Head of caudate nucleus (tissue), 42 donors: ENCODE data around the gene FAM9C.
"Not testable (repeated sequence)": the region's sequence is repeated elsewhere in the genome, so short reads cannot be mapped to it uniquely, and the experiment has no call there.

Experiments
- DNase-seq, 42 donors: peaks; one replicate each; pipeline versions ENCODE4 v3.0.0 to v3.0.0-alpha.2; 2020 to 2021; ENCODE audit warnings: mixed read lengths in 7 of 42
- intact Hi-C: fragments of 100-400 bp; cut with DNase I; formaldehyde crosslinking; loops from one replicate; pipeline ENCODE4 v1.15.0; 2022

Gene FAM9C

DNA sequence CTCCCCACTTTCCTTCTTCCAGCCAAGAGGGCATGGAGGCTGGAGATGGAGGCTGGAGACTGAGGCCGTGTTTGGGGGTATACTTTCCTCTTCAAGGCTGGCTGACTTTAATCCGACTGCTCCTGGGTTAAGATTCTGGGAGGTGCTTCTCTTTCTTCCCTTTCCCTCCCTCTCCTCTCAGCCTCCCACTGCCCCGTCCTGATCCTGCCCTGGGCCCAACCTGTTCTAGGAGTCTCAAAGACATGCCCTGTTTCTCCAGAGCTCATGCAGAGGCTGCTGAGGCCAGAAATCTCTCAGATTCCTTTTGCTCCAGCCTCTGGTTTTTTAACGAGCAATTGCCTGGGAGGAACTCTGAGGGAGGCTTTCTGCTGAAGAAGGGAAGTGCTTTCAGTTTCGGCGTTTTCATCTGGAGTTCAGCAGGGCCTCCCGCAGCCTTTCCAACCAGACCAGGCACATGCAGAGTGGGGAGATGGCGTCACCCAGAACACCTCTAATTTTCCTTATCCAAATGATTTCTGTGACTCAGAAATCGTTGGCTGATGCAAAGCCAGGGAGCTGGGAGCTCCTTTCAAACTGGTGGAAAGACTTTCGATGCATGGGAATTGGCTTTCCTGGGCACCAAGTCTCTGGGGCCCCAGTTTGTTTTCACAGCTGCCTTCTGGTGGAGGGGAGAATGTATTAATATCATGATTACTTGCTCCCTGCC, 34.5 kb upstream of the FAM9C start:
- intact Hi-C loops, result no loop called here
- peak in 22 of 42 donors; percentile 9 to 61 (median 29) for DNase-seq

- intact Hi-C loops, result no loop called here
Measured at GRCh38 chrX:13077168-13077567, 32.7 kb upstream of the FAM9C start.

DNA sequence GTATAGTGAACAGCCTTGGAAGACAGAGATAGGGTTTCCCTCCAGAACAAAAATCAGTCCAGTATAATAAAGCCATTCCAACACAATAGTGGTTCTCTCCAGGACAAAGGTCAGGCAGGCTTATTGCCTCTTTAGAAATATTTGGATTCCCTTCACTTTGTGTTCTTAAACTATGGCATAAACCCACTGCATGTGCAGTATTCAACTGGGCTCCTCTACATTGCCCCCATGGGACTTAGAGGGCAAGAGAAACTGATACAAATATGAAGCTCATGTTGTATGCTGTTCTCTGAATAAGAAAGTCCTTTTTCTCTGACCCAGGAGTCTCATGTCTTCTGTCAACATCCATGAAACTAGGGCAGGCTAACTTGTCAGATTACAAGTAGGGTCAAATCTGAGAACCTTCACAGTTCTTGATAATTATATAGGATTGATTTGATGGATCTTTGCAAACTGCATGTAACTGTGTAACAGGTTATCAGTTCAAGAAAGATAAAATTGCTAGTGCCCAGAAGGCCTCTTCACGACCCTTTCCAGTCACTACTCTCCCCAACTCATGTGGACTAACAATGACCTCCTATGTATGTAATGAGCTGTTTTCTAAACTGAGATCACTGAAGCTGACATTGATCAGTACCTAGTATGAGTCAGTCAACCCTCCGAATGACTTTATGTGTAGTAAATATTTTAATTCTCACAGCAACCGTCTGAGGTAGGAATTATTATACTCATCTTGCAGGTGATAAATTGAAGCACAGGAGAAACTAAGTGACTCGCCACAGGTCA, 31.9 kb upstream of the FAM9C start:
- intact Hi-C loops, result no loop called here
- no peak for DNase-seq

More at GRCh38 chrX:13077168-13077567, 32.7 kb upstream of the FAM9C start:
- no peak for DNase-seq

GRCh38 chrX:13074297-13075262, 30.2 kb upstream of the FAM9C start:
- intact Hi-C loops, result no loop called here
- DNase-seq, result no peak

GRCh38 chrX:13069771-13070416, 25.5 kb upstream of the FAM9C start:
- DNase-seq, result no peak
- intact Hi-C loops, result no loop called here

DNA sequence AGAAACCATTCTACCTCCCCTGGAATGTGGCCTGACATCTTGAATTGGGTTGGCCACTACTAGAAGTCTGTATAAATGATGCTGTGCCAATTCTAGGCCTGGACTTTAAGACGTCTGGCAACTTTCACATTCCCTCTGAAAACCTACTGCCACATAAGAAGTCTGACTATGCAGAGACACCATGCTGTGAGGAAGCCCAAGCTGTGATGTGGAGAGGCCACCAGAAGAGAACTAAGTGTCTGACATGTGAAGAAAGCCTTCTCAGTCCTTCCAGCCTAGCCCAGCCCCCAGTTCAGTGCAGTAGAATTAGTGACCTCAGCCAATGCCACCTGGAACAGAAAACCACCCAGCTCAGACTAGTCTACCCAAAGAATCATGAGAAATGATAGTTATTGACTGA, 24.2 kb upstream of the FAM9C start:
- intact Hi-C loops, result no loop called here
- no peak for DNase-seq

DNA sequence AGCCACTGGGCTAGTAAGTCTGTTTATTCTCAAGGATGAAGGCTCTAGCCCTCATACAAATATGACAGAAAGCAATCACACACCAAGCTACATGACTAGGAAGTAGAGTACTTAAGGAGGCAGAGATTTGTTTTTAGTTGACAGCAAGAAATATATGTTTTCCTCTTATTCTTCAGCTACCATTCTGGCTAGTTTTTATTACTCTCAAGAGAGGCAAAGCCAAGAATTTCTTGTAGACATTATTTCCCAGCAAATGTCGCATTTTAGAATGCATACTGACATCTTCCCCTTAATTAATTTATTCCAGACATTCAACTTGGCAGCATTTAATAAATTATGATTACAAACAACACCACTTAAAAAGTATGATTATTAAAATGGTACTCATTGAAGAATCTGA, 23.4 kb upstream of the FAM9C start:
- DNase-seq, result no peak
- intact Hi-C loops, result no loop called here

GRCh38 chrX:13066391-13066790, 22.0 kb upstream of the FAM9C start:
- DNase-seq, result no peak
- intact Hi-C loops, result no loop called here

DNA sequence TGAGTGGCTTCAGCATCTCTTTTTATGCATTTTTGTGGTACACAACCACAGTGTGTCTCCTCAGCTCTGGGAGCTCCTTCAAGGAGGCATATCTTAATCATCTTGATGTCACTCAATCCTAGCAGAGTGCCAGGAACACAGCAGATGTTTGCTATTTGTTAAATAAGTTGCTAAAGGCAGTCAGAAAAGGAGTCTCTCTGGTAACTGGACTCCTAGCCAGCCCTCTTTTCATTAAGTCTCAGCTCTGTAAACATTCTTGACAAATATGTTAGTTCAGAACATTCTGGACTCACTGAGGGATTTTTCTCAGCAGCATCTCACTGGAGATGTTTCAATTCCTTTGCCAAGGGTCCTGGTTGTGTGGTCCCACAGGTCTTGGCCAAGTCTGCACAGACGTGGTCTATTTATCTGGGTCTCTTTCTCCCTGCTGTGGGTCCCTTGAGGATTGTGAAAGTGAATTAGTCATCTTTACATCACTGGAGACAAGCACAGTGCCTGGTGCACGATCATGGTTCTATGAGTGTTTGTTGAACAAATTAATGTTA, 20.3 kb upstream of the FAM9C start:
- no peak for DNase-seq
- intact Hi-C loops, result no loop called here

GRCh38 chrX:13063124-13063523, 18.7 kb upstream of the FAM9C start:
- DNase-seq, intact Hi-C loops: not testable (repeated sequence)

GRCh38 chrX:13062331-13062730, 17.9 kb upstream of the FAM9C start:
- intact Hi-C loops, result not testable (repeated sequence)

DNA sequence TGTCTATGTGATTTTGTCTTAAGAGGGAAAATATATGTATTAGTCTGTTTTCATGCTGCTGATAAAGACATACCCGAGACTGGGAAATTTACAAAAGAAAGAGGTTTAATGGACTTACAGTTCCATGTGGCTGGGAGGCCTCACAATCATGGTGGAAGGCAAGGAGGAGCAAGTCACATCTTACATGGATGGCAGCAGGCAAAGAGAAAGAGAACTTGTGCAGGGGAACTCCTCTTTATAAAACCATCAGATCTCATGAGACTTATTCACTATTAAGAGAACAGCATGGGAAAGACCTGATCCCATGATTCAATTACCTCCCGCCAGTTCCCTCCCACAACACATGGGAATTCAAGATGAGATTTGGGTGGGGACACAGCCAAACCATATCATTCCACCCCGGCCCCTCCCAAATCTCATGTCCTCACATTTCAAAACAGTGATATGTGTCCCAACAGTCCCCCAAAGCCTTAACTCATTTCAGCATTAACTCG, 16.8 kb upstream of the FAM9C start:
- DNase-seq, intact Hi-C loops: not testable (repeated sequence)

More at GRCh38 chrX:13062331-13062730, 17.9 kb upstream of the FAM9C start:
- DNase-seq, result not testable (repeated sequence)

GRCh38 chrX:13059637-13060499, 15.4 kb upstream of the FAM9C start:
- intact Hi-C loops, result no loop called here
- no peak for DNase-seq

- intact Hi-C loops, result no loop called here
- no peak for DNase-seq
Measured at GRCh38 chrX:13055486-13055885, 11.1 kb upstream of the FAM9C start.

DNA sequence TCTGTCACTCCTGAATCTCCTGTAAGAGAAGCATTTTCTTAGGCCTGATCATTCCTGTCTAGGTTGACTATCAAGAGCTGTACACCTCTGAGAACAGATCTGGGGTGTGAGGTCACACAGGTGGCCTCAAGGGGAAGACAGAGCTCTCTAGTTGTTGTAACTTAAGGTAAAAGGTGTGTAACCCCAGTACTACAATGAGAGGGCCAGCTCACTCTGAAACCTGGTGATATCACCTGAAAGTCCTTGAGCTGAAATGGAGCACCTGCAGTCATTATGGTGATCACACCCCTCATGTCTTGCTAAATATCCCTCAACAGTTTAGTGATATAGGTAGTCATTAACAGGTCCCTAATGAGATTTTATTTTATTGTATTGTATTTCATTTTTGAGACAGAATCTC, 8.8 kb upstream of the FAM9C start:
- DNase-seq, result no peak
- intact Hi-C loops, result no loop called here

- peak in 27 of 42 donors; percentile 4 to 76 (median 30) for DNase-seq
- intact Hi-C loops, result no loop called here
Measured at GRCh38 chrX:13051529-13052172, 7.2 kb upstream of the FAM9C start.

DNA sequence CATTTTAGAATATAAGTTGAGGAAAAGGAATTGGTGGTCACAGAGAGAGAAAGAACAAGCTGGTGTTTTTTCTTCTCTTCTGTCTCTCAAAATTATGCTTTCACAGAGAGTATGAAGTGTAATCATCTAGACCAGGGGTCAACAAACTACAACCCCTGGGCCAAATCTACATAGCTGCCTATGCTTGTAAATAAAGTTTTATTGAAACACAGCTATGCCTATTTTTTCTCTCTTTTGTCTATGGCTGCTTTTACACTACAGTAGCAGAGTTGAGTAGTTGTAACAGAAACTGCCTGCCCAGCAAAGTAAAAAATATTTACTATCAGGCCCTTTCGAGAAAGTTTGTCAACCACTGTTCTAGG, 6.7 kb upstream of the FAM9C start:
- intact Hi-C loops, result no loop called here
- no peak for DNase-seq
